GM19043 (cell line): ENCODE results near the gene ACSF3.

Experiments
- ATAC-seq: cut with Tn5 transposase; IDR thresholded peaks from one replicate; pipeline ENCODE4 v1.9.1; 2021; ENCODE audit warnings: low read depth; ENCODE audit not compliant: unreplicated experiment

ACSF3 gene

GRCh38 chr16:89120921-89121351, 27.3 kb downstream of the ACSF3 start:
- no peak for ATAC-seq

GRCh38 chr16:89121691-89122321, 28.2 kb downstream of the ACSF3 start:
- ATAC-seq = no peak

- no peak for ATAC-seq
These were observed 28.7 kb downstream of the ACSF3 start for GRCh38 chr16:89122322-89122851.

- no peak for ATAC-seq
These were observed 29.6 kb downstream of the ACSF3 start for GRCh38 chr16:89123001-89123830.

- no peak for ATAC-seq
These were observed 30.1 kb downstream of the ACSF3 start for GRCh38 chr16:89123831-89124100.

- ATAC-seq = no peak
These were observed 35.7 kb downstream of the ACSF3 start for GRCh38 chr16:89129378-89129777.

- no peak for ATAC-seq
These were observed 36.8 kb downstream of the ACSF3 start for GRCh38 chr16:89130448-89130847.

- ATAC-seq = no peak
These were observed 38.1 kb downstream of the ACSF3 start for GRCh38 chr16:89131783-89132182.

- no peak for ATAC-seq
These were observed 38.7 kb downstream of the ACSF3 start for GRCh38 chr16:89132194-89133005.

GRCh38 chr16:89133457-89134127, 39.9 kb downstream of the ACSF3 start:
- no peak for ATAC-seq

GRCh38 chr16:89134269-89134668, 40.6 kb downstream of the ACSF3 start:
- ATAC-seq = no peak

GRCh38 chr16:89135166-89135565, 41.5 kb downstream of the ACSF3 start:
- ATAC-seq = no peak

GRCh38 chr16:89135971-89136765, 42.5 kb downstream of the ACSF3 start:
- no peak for ATAC-seq

- ATAC-seq = no peak
These were observed 43.3 kb downstream of the ACSF3 start for GRCh38 chr16:89136931-89137330.

GRCh38 chr16:89137666-89138512, 44.2 kb downstream of the ACSF3 start:
- no peak for ATAC-seq

GRCh38 chr16:89138513-89138795, 44.8 kb downstream of the ACSF3 start:
- ATAC-seq = no peak

GRCh38 chr16:89138843-89139520, 45.3 kb downstream of the ACSF3 start:
- ATAC-seq = no peak

GRCh38 chr16:89139907-89140361, 46.3 kb downstream of the ACSF3 start:
- ATAC-seq = no peak

- no peak for ATAC-seq
These were observed 46.7 kb downstream of the ACSF3 start for GRCh38 chr16:89140401-89140800.
